ENCODE measurements around the gene SLC17A5.

DNA sequence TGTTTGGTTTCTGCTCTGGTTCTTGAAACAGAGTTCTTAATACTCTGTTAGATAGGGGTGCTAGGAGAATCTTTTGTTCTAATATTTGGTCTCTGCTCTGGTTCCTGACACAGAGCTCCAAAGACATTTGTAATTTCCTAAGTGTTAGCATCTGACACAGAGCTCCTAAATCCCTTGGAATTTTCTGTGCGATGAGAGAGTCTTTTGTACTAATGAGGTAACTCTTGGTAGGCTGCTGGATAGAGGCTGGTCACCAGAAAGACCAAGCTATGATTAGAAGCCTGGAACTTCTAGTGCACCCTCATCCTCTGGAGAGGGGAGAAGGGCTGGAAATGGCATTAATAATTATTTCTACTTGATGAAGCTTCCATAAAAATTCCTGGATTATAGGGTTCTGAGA, 34.6 kb upstream of the SLC17A5 start:
- TF ChIP-seq, protein P1, sequence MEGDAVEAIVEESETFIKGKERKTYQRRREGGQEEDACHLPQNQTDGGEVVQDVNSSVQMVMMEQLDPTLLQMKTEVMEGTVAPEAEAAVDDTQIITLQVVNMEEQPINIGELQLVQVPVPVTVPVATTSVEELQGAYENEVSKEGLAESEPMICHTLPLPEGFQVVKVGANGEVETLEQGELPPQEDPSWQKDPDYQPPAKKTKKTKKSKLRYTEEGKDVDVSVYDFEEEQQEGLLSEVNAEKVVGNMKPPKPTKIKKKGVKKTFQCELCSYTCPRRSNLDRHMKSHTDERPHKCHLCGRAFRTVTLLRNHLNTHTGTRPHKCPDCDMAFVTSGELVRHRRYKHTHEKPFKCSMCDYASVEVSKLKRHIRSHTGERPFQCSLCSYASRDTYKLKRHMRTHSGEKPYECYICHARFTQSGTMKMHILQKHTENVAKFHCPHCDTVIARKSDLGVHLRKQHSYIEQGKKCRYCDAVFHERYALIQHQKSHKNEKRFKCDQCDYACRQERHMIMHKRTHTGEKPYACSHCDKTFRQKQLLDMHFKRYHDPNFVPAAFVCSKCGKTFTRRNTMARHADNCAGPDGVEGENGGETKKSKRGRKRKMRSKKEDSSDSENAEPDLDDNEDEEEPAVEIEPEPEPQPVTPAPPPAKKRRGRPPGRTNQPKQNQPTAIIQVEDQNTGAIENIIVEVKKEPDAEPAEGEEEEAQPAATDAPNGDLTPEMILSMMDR (IDR thresholded peaks at IDR 0.05; ENCODE audit: low read depth, low read length), result no peak
- TF ChIP-seq EZH2phosphoT487 (IDR thresholded peaks at IDR 0.05; ENCODE audit: low read depth), result no peak
